Measurements from ENCODE around the gene MRGPRF.
A peak's percentile ranks its signal among the peaks of the same experiment; 100 is the strongest.

MRGPRF gene

GRCh38 chr11:69013009-69013951 lies at the start of gene MRGPRF:
TSS of gene MRGPRF (minus strand) at chr11:69013246. CDS start at chr11:69009901, 3,345 bp downstream.
- DNase-seq (ENCODE audit: low spot score): no peak

- DNase-seq (ENCODE audit: low spot score): no peak
Observed at GRCh38 chr11:69062169-69062855, 49.3 kb upstream of the MRGPRF start.

- DNase-seq (ENCODE audit: low spot score): no peak
Observed at GRCh38 chr11:69061713-69062053, 48.6 kb upstream of the MRGPRF start.

GRCh38 chr11:69060806-69061712 lies 48.0 kb upstream of the MRGPRF start:
- no peak for DNase-seq (ENCODE audit: low spot score)

- DNase-seq (ENCODE audit: low spot score): no peak
Observed at GRCh38 chr11:69059985-69060384, 46.9 kb upstream of the MRGPRF start.

- no peak for DNase-seq (ENCODE audit: low spot score)
Observed at GRCh38 chr11:69059429-69059828, 46.4 kb upstream of the MRGPRF start.

GRCh38 chr11:69058511-69059270 lies 45.6 kb upstream of the MRGPRF start:
- no peak for DNase-seq (ENCODE audit: low spot score)

- no peak for DNase-seq (ENCODE audit: low spot score)
Observed at GRCh38 chr11:69057801-69058200, 44.8 kb upstream of the MRGPRF start.

- DNase-seq (ENCODE audit: low spot score): no peak
Observed at GRCh38 chr11:69057236-69057635, 44.2 kb upstream of the MRGPRF start.

GRCh38 chr11:69055598-69056516 lies 42.8 kb upstream of the MRGPRF start:
- DNase-seq (ENCODE audit: low spot score): no peak

GRCh38 chr11:69055212-69055586 lies 42.2 kb upstream of the MRGPRF start:
- peak; percentile 94 for DNase-seq (ENCODE audit: low spot score)

- no peak for DNase-seq (ENCODE audit: low spot score)
Observed at GRCh38 chr11:69054397-69055211, 41.6 kb upstream of the MRGPRF start.

- no peak for DNase-seq (ENCODE audit: low spot score)
Observed at GRCh38 chr11:69053546-69054396, 40.7 kb upstream of the MRGPRF start.

- DNase-seq (ENCODE audit: low spot score): no peak
Observed at GRCh38 chr11:69053169-69053477, 40.1 kb upstream of the MRGPRF start.

GRCh38 chr11:69052343-69053168 lies 39.5 kb upstream of the MRGPRF start:
- no peak for DNase-seq (ENCODE audit: low spot score)

- DNase-seq (ENCODE audit: low spot score): no peak
Observed at GRCh38 chr11:69051381-69052342, 38.6 kb upstream of the MRGPRF start.
